DMS 273 (cell line): Measurements from ENCODE around the gene ARHGAP15.

Experiments used
- DNase-seq: peaks from one replicate; lab custom pipeline; 2025; ENCODE audit not compliant: unreplicated experiment; lab: John Stamatoyannopoulos, UW

Gene ARHGAP15

GRCh38 chr2:143736904-143737303 lies 607.7 kb downstream of the ARHGAP15 start:
- peak; percentile 54 for DNase-seq

DNA sequence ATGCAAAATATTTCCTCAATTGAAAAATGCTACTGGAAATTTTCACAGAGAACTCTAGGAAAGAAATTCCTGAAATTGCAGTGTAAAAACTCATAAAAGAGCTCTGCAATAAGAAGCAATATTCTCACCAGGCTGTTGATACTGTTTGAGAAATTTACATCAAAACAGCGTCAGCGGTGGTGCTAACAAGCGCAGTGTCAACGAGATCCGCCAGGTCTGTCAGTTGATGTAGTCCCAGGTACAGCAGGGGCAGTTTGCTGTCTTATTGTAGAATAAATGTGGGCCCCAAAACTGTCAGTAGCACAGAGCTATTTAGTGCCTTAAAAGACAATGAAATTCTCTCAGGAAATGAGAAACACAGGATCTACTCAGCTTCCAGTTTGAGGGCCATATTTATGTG lies 611.2 kb downstream of the ARHGAP15 start:
- DNase-seq: no peak

DNA sequence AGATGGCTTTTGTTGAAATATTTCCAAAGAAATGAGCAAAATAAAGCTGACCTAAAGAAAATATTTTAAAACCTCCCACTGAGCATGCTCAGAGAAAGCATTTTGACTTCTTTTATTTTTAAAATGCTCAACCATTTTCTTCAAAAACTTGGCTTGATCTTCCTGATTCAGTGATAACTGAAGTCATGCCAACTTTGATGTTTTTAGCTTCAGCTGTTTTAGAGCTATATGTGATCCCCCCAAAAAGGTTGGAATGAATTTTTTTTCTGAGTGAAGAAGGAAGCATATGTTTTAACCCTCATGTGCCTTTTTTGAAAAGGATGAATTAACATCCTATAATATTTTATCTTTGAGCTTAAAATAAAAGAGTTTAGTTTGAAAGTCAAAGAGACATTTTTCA lies 612.0 kb downstream of the ARHGAP15 start:
- DNase-seq: no peak

- no peak for DNase-seq
Observed at GRCh38 chr2:143742581-143742980, 613.4 kb downstream of the ARHGAP15 start.

- no peak for DNase-seq
Observed at GRCh38 chr2:143744114-143744513, 614.9 kb downstream of the ARHGAP15 start.

DNA sequence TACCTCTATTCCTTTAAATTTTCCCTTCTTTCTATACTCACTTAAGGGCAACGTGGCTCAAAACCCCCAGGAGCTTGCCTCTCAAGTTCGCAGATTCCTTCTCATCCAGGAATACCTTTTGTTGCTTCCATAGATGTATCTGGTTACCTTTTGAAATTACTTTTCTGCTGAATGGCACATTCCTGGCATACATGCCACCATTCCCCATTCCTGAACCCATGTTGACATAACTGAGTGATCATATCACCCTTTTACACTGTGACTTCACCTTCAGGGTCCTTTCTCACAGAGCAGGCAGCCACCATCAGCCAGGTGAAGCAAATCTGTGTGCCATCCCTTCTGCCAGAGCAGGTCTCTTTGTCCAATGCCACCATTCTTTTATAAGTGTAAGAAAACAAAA lies 615.8 kb downstream of the ARHGAP15 start:
- DNase-seq: no peak

DNA sequence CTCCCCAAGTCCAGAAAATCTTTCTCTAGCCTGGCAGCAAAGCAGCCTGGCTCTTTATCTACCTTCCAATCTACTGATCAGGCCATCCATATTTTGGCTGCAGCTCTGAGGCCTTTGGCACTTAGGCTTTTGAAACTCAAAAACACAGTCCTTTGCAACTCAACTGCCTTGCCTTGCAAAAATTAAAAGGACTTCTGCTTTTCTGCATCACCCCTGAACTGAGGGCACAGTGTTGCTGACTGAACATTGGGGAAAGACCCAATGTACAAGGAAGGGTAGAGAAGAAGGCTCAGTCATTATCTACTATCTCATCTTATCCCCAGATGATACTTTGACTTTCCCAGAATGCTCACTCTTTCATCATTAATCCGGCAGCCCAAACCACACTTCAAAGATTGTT lies 625.5 kb downstream of the ARHGAP15 start:
- no peak for DNase-seq

DNA sequence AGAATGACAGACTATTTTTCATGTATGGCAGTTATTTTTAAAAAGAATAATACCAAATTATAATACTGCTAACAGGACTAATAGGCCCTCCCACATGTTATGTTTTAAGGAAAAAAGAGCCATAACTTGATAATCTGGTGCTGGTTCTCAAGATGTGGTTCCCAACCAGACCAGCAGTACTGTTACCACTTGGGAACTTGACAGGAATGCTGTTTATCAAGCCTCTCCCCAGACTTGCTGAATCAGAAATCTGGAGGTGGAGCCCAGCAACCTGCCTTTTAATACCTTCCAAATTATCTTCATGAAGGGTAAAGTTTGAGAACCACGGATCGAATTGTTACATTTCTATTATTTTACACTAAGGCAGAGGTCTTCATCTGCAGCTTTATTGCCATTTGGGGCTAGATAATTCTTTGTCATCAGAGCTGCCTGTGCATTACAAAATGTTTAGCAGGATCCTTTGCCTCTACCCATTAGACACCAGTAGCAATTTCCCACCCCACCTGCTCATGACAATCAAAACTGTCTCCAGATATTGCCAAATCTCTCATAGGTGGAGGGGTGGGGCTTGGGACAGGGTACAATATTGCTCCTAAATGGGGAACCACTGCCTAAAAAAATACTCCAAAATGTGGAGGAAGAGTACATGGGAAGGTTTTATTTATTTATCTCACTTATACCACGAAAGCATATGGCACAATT lies 629.6 kb downstream of the ARHGAP15 start:
- no peak for DNase-seq

- DNase-seq: no peak
Observed at GRCh38 chr2:143759455-143759854, 630.2 kb downstream of the ARHGAP15 start.

DNA sequence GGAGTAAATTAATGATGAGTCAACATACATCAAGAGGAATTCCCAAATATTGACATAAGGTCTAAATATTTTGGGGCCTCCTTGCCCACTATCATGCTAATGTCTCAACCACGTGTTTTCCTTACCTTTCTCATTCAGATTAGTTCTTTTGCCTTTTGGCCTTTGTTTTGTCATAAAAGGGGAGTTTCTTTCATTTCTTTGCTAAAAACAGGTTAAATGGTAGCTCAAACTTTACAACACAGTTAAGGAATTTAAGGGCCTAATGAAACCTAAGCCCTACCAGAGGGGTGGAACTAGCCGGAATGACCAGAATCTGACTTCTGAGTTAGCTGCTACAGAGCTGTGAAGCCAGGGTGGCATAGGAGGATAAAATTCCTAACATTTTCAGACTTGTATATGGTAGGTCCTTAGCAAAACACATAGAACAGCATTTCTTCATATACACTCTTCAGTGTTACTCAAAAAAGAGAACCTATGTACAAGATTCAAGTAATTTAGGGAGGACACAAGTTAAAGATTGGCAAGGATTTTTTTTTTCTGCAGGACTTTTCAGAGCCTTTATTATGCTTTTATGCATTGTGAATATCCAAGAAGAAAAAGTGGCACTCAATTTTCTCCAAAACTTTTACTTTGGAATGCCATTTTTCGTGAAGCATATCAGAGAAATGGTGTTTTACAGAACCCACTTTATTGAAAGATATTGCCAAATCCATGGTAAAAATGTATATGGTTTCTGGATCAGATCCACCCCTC lies 633.1 kb downstream of the ARHGAP15 start:
- no peak for DNase-seq

- DNase-seq: no peak
Observed at GRCh38 chr2:143764261-143764660, 635.0 kb downstream of the ARHGAP15 start.

DNA sequence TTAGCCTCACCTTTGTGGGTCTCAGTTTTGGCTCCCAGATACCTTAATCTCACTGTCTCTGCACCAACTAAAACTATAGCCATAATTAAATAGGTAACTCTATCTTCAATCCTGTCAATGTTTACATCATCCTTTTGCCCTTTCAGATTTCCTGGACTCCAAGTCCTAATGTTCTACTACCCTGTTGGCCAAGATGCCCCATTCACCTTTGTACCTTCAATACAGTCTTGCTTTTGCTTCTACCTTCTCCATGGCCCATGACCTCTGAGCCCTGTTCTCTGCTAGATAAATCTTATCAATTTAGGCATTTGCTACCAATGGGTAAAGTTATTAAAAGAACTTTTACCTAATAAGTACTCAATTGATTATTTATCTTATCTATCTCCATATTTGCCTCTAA lies 635.5 kb downstream of the ARHGAP15 start:
- DNase-seq: no peak

DNA sequence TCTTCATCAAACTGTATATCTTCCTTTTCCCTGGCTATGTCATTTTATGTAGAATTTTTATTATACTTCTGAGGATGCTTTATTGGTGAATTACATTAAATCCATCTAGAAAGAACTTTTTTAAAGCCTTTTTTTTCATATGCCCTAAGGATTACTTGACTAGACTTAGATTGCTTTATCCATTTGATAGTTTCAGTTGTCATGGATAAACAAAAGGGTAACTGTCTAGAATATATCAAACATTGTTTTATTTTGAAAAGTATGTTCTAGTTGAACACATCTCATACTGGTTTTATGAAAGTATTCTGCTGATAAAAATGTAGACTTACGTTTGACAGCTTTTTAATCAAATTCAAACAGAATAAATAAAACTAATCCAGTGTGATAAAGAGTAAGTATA lies 639.8 kb downstream of the ARHGAP15 start:
- no peak for DNase-seq

- DNase-seq: peak; percentile 22
Observed at GRCh38 chr2:143771939-143772338, 642.7 kb downstream of the ARHGAP15 start.

GRCh38 chr2:143776526-143777297 lies 647.5 kb downstream of the ARHGAP15 start:
- no peak for DNase-seq

GRCh38 chr2:143779021-143779420 lies 649.8 kb downstream of the ARHGAP15 start:
- DNase-seq: no peak

DNA sequence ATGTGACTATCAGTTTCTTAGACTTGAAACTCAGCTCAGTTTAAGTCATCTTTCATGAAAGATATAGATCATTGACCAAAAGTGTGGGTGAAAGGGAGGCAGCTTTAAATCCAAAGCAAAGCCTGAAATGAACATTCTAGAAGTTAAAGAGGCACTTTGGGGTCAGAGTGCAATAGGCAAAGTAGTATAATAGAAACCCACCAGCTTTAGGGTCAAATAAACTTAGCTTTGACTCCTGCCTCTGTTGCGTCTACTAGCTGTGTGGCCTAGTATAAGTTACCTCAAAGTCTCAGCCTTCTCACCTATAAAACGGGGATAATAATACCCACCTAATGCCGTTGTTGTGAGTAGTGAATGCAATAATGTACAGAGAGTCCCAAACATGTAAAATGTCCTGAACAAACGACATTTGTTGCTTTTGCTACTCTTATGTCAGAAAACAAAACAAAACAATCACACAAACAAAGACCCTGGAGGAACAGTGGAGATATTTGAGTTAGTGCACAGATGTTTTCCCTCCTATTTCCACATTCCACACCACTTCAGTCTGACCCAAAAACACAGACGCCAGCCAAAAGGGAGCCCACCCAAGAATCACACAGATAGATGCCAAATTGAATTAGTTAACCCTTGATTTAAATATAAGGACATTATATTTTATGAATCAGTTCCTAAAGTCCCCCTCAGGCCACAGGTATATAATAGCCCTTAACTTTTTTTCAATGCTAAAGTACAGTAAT lies 657.0 kb downstream of the ARHGAP15 start:
- DNase-seq: no peak

DNA sequence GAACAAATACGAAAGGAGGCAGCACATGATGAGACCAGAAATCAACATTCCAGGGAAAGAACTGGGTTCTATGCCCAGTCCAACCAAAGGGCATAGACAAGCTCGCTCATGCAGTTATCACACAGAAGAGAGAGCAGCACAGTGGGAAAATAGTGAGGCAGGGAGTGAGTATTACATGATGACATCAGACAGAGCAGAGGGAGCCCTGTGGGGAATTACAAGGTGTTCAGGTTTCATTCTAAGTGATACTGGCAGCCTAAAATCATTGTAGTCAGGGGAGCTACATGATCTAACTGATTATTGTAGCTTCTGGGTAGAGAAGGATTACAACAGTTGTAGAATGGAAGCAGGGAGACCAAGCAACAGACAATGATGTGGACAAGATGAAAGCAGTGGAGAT lies 658.5 kb downstream of the ARHGAP15 start:
- no peak for DNase-seq

- DNase-seq: no peak
Observed at GRCh38 chr2:143792602-143793001, 663.4 kb downstream of the ARHGAP15 start.

DNA sequence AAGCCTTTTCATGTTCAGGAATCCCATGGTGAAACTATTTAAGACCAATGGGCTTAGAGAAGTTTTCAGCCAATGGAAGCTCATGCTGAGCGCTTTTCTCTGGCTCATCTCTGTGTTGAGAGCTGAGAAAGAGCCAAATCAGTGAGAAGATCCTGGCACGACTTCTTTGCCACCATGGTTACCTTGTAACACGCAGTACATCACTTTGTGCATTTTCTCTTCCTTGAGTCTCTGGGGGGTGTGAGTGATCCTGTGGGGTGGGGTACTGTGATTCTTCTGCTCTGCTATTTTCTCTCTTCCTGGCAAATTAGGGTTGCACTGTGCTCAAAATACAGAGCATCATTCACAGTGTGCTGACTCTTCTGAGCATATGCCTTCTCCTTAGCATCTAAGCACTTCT lies 664.2 kb downstream of the ARHGAP15 start:
- no peak for DNase-seq

- no peak for DNase-seq
Observed at GRCh38 chr2:143796051-143796450, 666.8 kb downstream of the ARHGAP15 start.
